HG03196 (cell line): ENCODE measurements around the gene KDM4F.

Experiments
- ATAC-seq: cut with Tn5 transposase; IDR thresholded peaks from one replicate; pipeline ENCODE4 v1.9.1; 2021; ENCODE audit not compliant: unreplicated experiment

The KDM4F gene

GRCh38 chr11:95059046-95059445 is 9.8 kb downstream of the KDM4F start:
- ATAC-seq = no peak

GRCh38 chr11:95065336-95065735 is 16.1 kb downstream of the KDM4F start:
- no peak for ATAC-seq

GRCh38 chr11:95066716-95067038 is 17.5 kb downstream of the KDM4F start, which contains the start of gene SRSF8:
Gene SRSF8 (plus strand): TSS chr11:95066919. CDS start chr11:95067227, 308 bp downstream.
- ATAC-seq = peak; percentile 33

GRCh38 chr11:95067039-95067840 is 18.0 kb downstream of the KDM4F start:
- ATAC-seq = peak; percentile 50

- no peak for ATAC-seq
These were observed 18.6 kb downstream of the KDM4F start for GRCh38 chr11:95067841-95068219.

GRCh38 chr11:95068549-95068948 is 19.3 kb downstream of the KDM4F start:
- peak; percentile 80 for ATAC-seq

GRCh38 chr11:95070471-95070870 is 21.2 kb downstream of the KDM4F start:
- ATAC-seq = no peak

- no peak for ATAC-seq
These were observed 23.7 kb downstream of the KDM4F start for GRCh38 chr11:95072948-95073347.

- no peak for ATAC-seq
These were observed 25.8 kb downstream of the KDM4F start for GRCh38 chr11:95074792-95075563.

- no peak for ATAC-seq
These were observed 27.2 kb downstream of the KDM4F start for GRCh38 chr11:95076416-95076815.

GRCh38 chr11:95076981-95077380 is 27.8 kb downstream of the KDM4F start:
- no peak for ATAC-seq

- ATAC-seq = no peak
These were observed 29.3 kb downstream of the KDM4F start for GRCh38 chr11:95078526-95078925.

- no peak for ATAC-seq
These were observed 31.8 kb downstream of the KDM4F start for GRCh38 chr11:95081010-95081409.

GRCh38 chr11:95081412-95081811 is 32.2 kb downstream of the KDM4F start:
- ATAC-seq = no peak

GRCh38 chr11:95082576-95083001 is 33.4 kb downstream of the KDM4F start:
- ATAC-seq = no peak

- ATAC-seq = peak; percentile 43
These were observed 35.3 kb downstream of the KDM4F start for GRCh38 chr11:95084509-95084908.

- ATAC-seq = peak; percentile 21
These were observed 36.0 kb downstream of the KDM4F start for GRCh38 chr11:95085117-95085816.

- no peak for ATAC-seq
These were observed 36.9 kb downstream of the KDM4F start for GRCh38 chr11:95086151-95086550.

- ATAC-seq = no peak
These were observed 37.8 kb downstream of the KDM4F start for GRCh38 chr11:95086836-95087570.

GRCh38 chr11:95088946-95089619 is 39.9 kb downstream of the KDM4F start:
- ATAC-seq = peak; percentile 41
